ENCODE data around the gene SP2.

DNA sequence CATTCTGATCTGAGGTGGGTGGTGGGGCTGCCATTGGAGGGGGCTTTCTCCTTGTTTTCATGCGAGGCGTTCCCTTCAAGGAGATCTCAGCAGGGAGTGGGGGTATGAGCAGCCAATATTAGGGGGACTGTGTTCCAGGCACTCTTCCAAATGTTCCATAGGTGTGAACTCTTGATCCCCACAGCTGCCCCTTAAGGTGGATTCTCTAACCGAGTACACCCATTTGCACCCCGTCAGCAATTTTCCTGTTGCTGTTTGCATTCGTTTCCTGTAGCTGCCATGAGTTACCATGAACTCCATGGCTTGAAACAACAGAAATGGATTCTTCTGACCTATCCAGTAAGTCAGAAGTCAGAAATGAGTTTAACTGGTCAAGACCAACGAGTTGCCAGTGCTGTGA, 65.4 kb downstream of the SP2 start:
- no peak for TF ChIP-seq CTCF (IDR thresholded peaks at IDR 0.05)
- no peak for TF ChIP-seq POLR2A (IDR thresholded peaks at IDR 0.05)
